ENCODE results near the gene SMCO2.

The SMCO2 gene

GRCh38 chr12:27446436-27446835 is at the start of gene SMCO2:
Gene SMCO2 (plus strand): TSS chr12:27446736. CDS start chr12:27470632, 23,896 bp downstream.
- DNase-seq (ENCODE audit: low read depth), result no peak

GRCh38 chr12:27398466-27398865 is 48.1 kb upstream of the SMCO2 start:
- DNase-seq (ENCODE audit: low read depth), result no peak

- DNase-seq (ENCODE audit: low read depth), result no peak
Observed at GRCh38 chr12:27399074-27399473, 47.5 kb upstream of the SMCO2 start.

GRCh38 chr12:27400856-27401354 is 45.6 kb upstream of the SMCO2 start:
- DNase-seq (ENCODE audit: low read depth), result no peak

GRCh38 chr12:27412047-27412446 is 34.5 kb upstream of the SMCO2 start:
- no peak for DNase-seq (ENCODE audit: low read depth)

- DNase-seq (ENCODE audit: low read depth), result no peak
Observed at GRCh38 chr12:27422697-27423096, 23.8 kb upstream of the SMCO2 start.

- no peak for DNase-seq (ENCODE audit: low read depth)
Observed at GRCh38 chr12:27424631-27425230, 21.8 kb upstream of the SMCO2 start.

- DNase-seq (ENCODE audit: low read depth), result no peak
Observed at GRCh38 chr12:27425306-27425705, 21.2 kb upstream of the SMCO2 start.

- no peak for DNase-seq (ENCODE audit: low read depth)
Observed at GRCh38 chr12:27426743-27427487, 19.6 kb upstream of the SMCO2 start.

GRCh38 chr12:27427824-27428223 is 18.7 kb upstream of the SMCO2 start:
- no peak for DNase-seq (ENCODE audit: low read depth)

GRCh38 chr12:27428466-27428865 is 18.1 kb upstream of the SMCO2 start:
- DNase-seq (ENCODE audit: low read depth), result no peak

- no peak for DNase-seq (ENCODE audit: low read depth)
Observed at GRCh38 chr12:27429606-27430005, 16.9 kb upstream of the SMCO2 start.

GRCh38 chr12:27431185-27431584 is 15.4 kb upstream of the SMCO2 start:
- no peak for DNase-seq (ENCODE audit: low read depth)

GRCh38 chr12:27434673-27435565 is 11.6 kb upstream of the SMCO2 start:
- no peak for DNase-seq (ENCODE audit: low read depth)

GRCh38 chr12:27436029-27436428 is 10.5 kb upstream of the SMCO2 start:
- no peak for DNase-seq (ENCODE audit: low read depth)

- no peak for DNase-seq (ENCODE audit: low read depth)
Observed at GRCh38 chr12:27436768-27437167, 9.8 kb upstream of the SMCO2 start.

- DNase-seq (ENCODE audit: low read depth), result no peak
Observed at GRCh38 chr12:27437839-27438238, 8.7 kb upstream of the SMCO2 start.

- no peak for DNase-seq (ENCODE audit: low read depth)
Observed at GRCh38 chr12:27447761-27448160, 1.2 kb downstream of the SMCO2 start.

GRCh38 chr12:27449026-27449425 is 2.5 kb downstream of the SMCO2 start:
- DNase-seq (ENCODE audit: low read depth), result no peak

- DNase-seq (ENCODE audit: low read depth), result no peak
Observed at GRCh38 chr12:27449893-27450534, 3.5 kb downstream of the SMCO2 start.

GRCh38 chr12:27451036-27451825 is 4.7 kb downstream of the SMCO2 start:
- no peak for DNase-seq (ENCODE audit: low read depth)

All from activated T-helper 1 cell treated with Interleukin-2 at 50 U/mL for 16 hours (primary cell).